Trophoblast cell (in vitro differentiated cells and primary cell): ENCODE measurements around the gene GPC4.
"Not testable (repeated sequence)": the region's sequence is repeated elsewhere in the genome, so short reads cannot be mapped to it uniquely, and the experiment has no call there.

Experiments used
- DNase-seq, 2 donors: peaks; one replicate each; pipeline ENCODE4 v3.0.0-alpha.2; 2016
- H2AFZ ChIP-seq: 2 replicates; pipeline ENCODE4 v1.6.1; 2013; ENCODE audit warnings: low read length, moderate library complexity, mild to moderate bottlenecking; ENCODE audit not compliant: insufficient read depth, poor library complexity
- H2AK5ac ChIP-seq: 2 replicates; pipeline ENCODE4 v1.6.1; 2013; ENCODE audit warnings: mild to moderate bottlenecking, low read length
- H2BK120ac ChIP-seq: 2 replicates; pipeline ENCODE4 v1.6.1; 2013; ENCODE audit warnings: low read length, mild to moderate bottlenecking, moderate library complexity; ENCODE audit not compliant: insufficient read depth, poor library complexity
- H2BK12ac ChIP-seq: 2 replicates; pipeline ENCODE4 v1.6.1; 2013; ENCODE audit warnings: mild to moderate bottlenecking, low read length, moderate library complexity
- H2BK5ac ChIP-seq: 2 replicates; pipeline ENCODE4 v1.6.1; 2013; ENCODE audit warnings: low read length, low read depth, moderate library complexity, mild to moderate bottlenecking; ENCODE audit not compliant: poor library complexity
- H3K14ac ChIP-seq: 2 replicates; pipeline ENCODE4 v1.6.1; 2013; ENCODE audit warnings: mild to moderate bottlenecking, low read length
- H3K18ac ChIP-seq: 2 replicates; pipeline ENCODE4 v1.6.1; 2013; ENCODE audit warnings: mild to moderate bottlenecking, low read length
- H3K23ac ChIP-seq: 2 replicates; pipeline ENCODE4 v1.6.1; 2013; ENCODE audit warnings: low read length
- H3K27ac ChIP-seq: 2 replicates; pipeline ENCODE4 v1.5.1; 2013; ENCODE audit warnings: low read depth, mild to moderate bottlenecking, inconsistent platforms, low read length, moderate library complexity
- H3K27me3 ChIP-seq: 2 replicates; pipeline ENCODE4 v1.6.1; 2013; ENCODE audit warnings: inconsistent platforms, mild to moderate bottlenecking, low read length, moderate library complexity; ENCODE audit not compliant: insufficient read depth
- H3K36me3 ChIP-seq, 2 experiments: 1 replicate in 1 of 2; 2 replicates in 1 of 2; pipeline ENCODE4 v1.6.1; 2013; ENCODE audit warnings: low read length in 2 of 2, mild to moderate bottlenecking in 2 of 2, moderate library complexity in 1 of 2; ENCODE audit not compliant: insufficient read depth in 2 of 2, control insufficient read depth in 1 of 2
- H3K4ac ChIP-seq: 2 replicates; pipeline ENCODE4 v1.6.1; 2013; ENCODE audit warnings: low read depth, mild to moderate bottlenecking, low read length, moderate library complexity
- H3K4me1 ChIP-seq, 2 experiments: 1 replicate in 1 of 2; 2 replicates in 1 of 2; pipeline ENCODE4 v1.6.1; 2013; ENCODE audit warnings: low read length in 2 of 2, mild to moderate bottlenecking in 2 of 2, moderate library complexity in 1 of 2; ENCODE audit not compliant: insufficient read depth in 2 of 2, control insufficient read depth in 1 of 2
- H3K4me2 ChIP-seq: 2 replicates; pipeline ENCODE4 v1.6.1; 2013; ENCODE audit warnings: inconsistent platforms, mild to moderate bottlenecking, low read length, moderate library complexity
- H3K4me3 ChIP-seq: 2 replicates; pipeline ENCODE4 v1.5.1; 2013; ENCODE audit warnings: mild to moderate bottlenecking, low read depth, low read length, inconsistent platforms
- H3K79me1 ChIP-seq: one replicate; pipeline ENCODE4 v1.6.1; 2013; ENCODE audit warnings: low read length
- H3K79me2 ChIP-seq: 2 replicates; pipeline ENCODE4 v1.6.1; 2013; ENCODE audit warnings: low read length, mild to moderate bottlenecking; ENCODE audit not compliant: control insufficient read depth, insufficient read depth, poor library complexity
- H3K9ac ChIP-seq: 2 replicates; pipeline ENCODE4 v1.6.1; 2013; ENCODE audit warnings: mild to moderate bottlenecking, low read length
- H3K9me3 ChIP-seq: 2 replicates; pipeline ENCODE4 v1.6.1; 2013; ENCODE audit warnings: low read depth, mild to moderate bottlenecking, control low read depth, inconsistent platforms, low read length; ENCODE audit not compliant: insufficient read depth
- H4K12ac ChIP-seq: 2 replicates; pipeline ENCODE4 v1.6.1; 2013; ENCODE audit warnings: low read depth, mild to moderate bottlenecking, low read length, moderate library complexity
- H4K8ac ChIP-seq: 2 replicates; pipeline ENCODE4 v1.6.1; 2013; ENCODE audit warnings: low read depth, mild to moderate bottlenecking, low read length, moderate library complexity
- H4K91ac ChIP-seq: one replicate; pipeline ENCODE4 v1.6.1; 2013; ENCODE audit warnings: low read depth, mild to moderate bottlenecking, low read length, moderate library complexity
- WGBS: extraction: QIAGEN DNeasy Blood & Tissue Kit; methylation state at CpG from one replicate; pipeline ENCODE4 v1.1.7; 2013; ENCODE audit warnings: missing lambda C conversion rate; ENCODE audit not compliant: insufficient read length, insufficient coverage; ENCODE audit errors: extremely low coverage; 5-methylcytosine and 5-hydroxymethylcytosine counted together

The GPC4 gene

DNA sequence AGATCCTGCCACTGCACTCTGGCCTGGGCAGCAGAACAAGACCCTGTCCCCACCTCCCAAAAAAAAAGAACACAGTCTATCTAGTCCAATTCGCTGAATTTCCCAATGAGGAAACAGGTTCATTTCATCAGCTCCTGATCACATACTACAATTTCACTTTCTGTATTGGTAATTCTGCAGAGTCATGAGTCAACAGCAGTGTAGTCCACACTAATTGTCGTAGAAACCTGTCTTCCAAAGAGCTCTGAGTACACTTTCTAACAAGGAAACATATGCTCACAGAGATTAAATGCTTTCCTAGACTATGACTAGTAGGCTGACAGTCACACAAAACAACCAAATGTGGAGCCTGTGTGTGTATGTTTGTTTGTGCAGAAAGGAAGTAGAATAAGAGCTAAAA lies 91.9 kb downstream of the GPC4 start:
- Histone ChIP-seq H3K79me2 (no peaks in the 10 kb centered on the region), H3K14ac (no peak overlapping the region), H2BK5ac (no peak overlapping the region), H2BK120ac (no peak overlapping the region), H2AFZ (no peak overlapping the region), H3K4ac (no peak overlapping the region), H4K8ac (no peak overlapping the region), H3K36me3 (peaks cover 2 to 5% of the 10 kb centered on the region in 2 experiments), H2BK12ac (no peak overlapping the region), H3K4me2 (no peak overlapping the region), H3K79me1 (no peaks in the 10 kb centered on the region), H3K18ac (no peak overlapping the region), H4K12ac (no peak overlapping the region), H3K27ac (no peak overlapping the region), H3K4me3 (no peak overlapping the region), H3K9me3 (no peaks in the 10 kb centered on the region), H4K91ac (no peak overlapping the region), H3K9ac (no peak overlapping the region), H3K27me3 (no peaks in the 10 kb centered on the region), H3K23ac (no peak overlapping the region), H2AK5ac (no peak overlapping the region), H3K4me1 (no peaks in the 10 kb centered on the region)
- DNase-seq: no peak
- WGBS: no CpG with 5 or more reads among the region's 2 CpGs

DNA sequence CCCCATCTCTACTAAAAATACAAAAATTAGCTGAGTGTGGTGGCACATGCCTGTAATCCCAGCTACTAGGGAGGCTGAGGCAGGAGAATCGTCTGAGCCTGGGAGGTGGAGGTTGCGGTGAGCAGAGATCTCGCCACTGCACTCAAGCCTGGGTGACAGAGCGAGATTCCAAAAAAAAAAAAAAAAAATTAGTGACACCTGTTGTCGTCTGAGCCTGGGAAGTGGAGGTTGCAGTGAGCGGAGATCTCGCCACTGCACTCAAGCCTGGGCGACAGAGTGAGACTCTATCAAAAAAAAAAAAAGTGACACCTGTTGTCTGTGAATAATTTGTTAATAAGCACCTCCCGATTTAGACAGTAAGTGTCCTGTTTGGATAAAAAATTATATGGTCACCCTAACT lies 93.0 kb downstream of the GPC4 start:
- H2AFZ ChIP-seq, H2BK12ac ChIP-seq, H3K27ac ChIP-seq, H3K4me2 ChIP-seq, H3K4ac ChIP-seq, H3K36me3 ChIP-seq, H3K27me3 ChIP-seq, H4K8ac ChIP-seq, H3K4me1 ChIP-seq, H3K9ac ChIP-seq, H3K9me3 ChIP-seq, H2BK120ac ChIP-seq, DNase-seq, H2AK5ac ChIP-seq, H2BK5ac ChIP-seq, H3K79me2 ChIP-seq, H3K4me3 ChIP-seq, H4K12ac ChIP-seq, H3K23ac ChIP-seq, H3K18ac ChIP-seq, H3K79me1 ChIP-seq, H3K14ac ChIP-seq, H4K91ac ChIP-seq: not testable (repeated sequence)
- WGBS: no CpG with 5 or more reads among the region's 9 CpGs

DNA sequence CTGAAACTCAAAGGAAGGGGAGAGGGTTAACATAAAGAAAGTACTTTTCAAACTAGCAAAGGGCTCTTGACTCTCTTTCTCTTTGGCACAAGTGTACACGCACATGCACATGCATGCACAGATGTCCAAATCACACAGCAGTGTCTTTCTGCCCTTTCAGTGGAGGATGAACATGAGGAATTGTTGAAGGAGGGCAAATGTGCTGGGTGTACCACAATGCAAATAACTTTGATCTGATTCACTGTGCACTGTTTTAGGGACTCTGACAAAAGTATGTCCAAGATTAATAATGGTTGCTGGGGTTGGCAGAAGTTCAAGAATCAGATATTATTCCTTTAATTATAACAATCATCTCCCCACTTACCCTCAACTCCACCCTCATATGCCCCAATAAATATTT lies 93.8 kb downstream of the GPC4 start:
- no peak overlapping the region for H3K14ac ChIP-seq
- H3K27ac ChIP-seq: no peak overlapping the region

DNA sequence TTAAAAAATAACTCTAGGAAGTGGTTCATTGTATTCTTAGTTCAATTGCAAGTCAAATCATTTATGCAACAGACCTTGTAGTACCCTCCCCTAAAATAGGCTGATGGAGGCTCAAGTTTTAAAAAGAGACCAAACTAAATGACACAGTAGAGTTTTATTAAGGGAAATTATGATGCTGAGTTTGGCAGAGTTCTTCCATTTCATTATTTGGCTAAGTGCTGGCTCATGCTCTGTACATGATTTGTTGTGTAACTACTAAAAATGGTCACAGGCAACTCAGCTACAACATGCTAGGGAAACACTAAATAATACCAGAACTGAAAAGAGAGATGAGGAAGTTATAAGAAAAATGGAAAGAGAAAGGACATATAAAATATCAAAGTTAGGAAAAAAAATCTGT lies 101.0 kb downstream of the GPC4 start:
- DNase-seq: no peak
- H3K4me2 ChIP-seq: no peak overlapping the region
- no peak overlapping the region for H3K4ac ChIP-seq
- no peak overlapping the region for H3K9ac ChIP-seq
- no peaks in the 10 kb centered on the region for H3K27me3 ChIP-seq
- no peak overlapping the region for H2BK120ac ChIP-seq
- H3K79me2 ChIP-seq: no peaks in the 10 kb centered on the region
- H3K9me3 ChIP-seq: no peaks in the 10 kb centered on the region
- H2BK5ac ChIP-seq: no peak overlapping the region
- H3K23ac ChIP-seq: no peak overlapping the region
- no peak overlapping the region for H4K12ac ChIP-seq
- H3K18ac ChIP-seq: no peak overlapping the region
- H2AFZ ChIP-seq: no peak overlapping the region
- H4K8ac ChIP-seq: no peak overlapping the region
- H2AK5ac ChIP-seq: no peak overlapping the region
- peaks cover 0 to 2% of the 10 kb centered on the region in 2 experiments for H3K36me3 ChIP-seq
- no peaks in the 10 kb centered on the region for H3K4me1 ChIP-seq
- no peak overlapping the region for H3K14ac ChIP-seq
- H2BK12ac ChIP-seq: no peak overlapping the region
- no peaks in the 10 kb centered on the region for H3K79me1 ChIP-seq
- H3K4me3 ChIP-seq: no peak overlapping the region
- no peak overlapping the region for H3K27ac ChIP-seq
- H4K91ac ChIP-seq: no peak overlapping the region

More for the DNA sequence above, 93.8 kb downstream of the GPC4 start:
- Histone ChIP-seq H3K4ac (no peak overlapping the region), H4K12ac (no peak overlapping the region), H3K79me1 (no peaks in the 10 kb centered on the region), H3K9ac (no peak overlapping the region), H2BK5ac (no peak overlapping the region), H2BK12ac (no peak overlapping the region), H3K27me3 (no peaks in the 10 kb centered on the region), H3K36me3 (peaks cover 2 to 5% of the 10 kb centered on the region in 2 experiments), H2AFZ (no peak overlapping the region), H3K4me3 (no peak overlapping the region), H3K4me2 (no peak overlapping the region), H3K18ac (no peak overlapping the region), H2AK5ac (no peak overlapping the region), H4K8ac (no peak overlapping the region), H3K23ac (no peak overlapping the region), H2BK120ac (no peak overlapping the region), H3K4me1 (no peaks in the 10 kb centered on the region), H3K79me2 (no peaks in the 10 kb centered on the region), H4K91ac (no peak overlapping the region), H3K9me3 (no peaks in the 10 kb centered on the region)
- DNase-seq: no peak
- WGBS: no CpG with 5 or more reads among the region's 1 CpG
